NCI-H2227 treated with DMSO at 0.1 percent for 48 hours (cell line): Measurements from ENCODE around the gene CDH1.
"Not testable (repeated sequence)": the region's sequence is repeated elsewhere in the genome, so short reads cannot be mapped to it uniquely, and the experiment has no call there.

Source experiments
- DNase-seq: peaks from one replicate; lab custom pipeline; 2025; lab: John Stamatoyannopoulos, UW

CDH1 gene

GRCh38 chr16:68737046-68737729 lies at the start of gene CDH1:
TSS of gene CDH1 (plus strand) at chr16:68737292. CDS start at chr16:68737416, 124 bp downstream.
- DNase-seq: no peak

- no peak for DNase-seq
These were observed 47.2 kb upstream of the CDH1 start for GRCh38 chr16:68689921-68690320.

GRCh38 chr16:68695575-68695974 lies 41.5 kb upstream of the CDH1 start:
- no peak for DNase-seq

- no peak for DNase-seq
These were observed 40.6 kb upstream of the CDH1 start for GRCh38 chr16:68696514-68696913.

GRCh38 chr16:68698091-68698490 lies 39.0 kb upstream of the CDH1 start:
- no peak for DNase-seq

- DNase-seq: no peak
These were observed 37.0 kb upstream of the CDH1 start for GRCh38 chr16:68700120-68700519.

- DNase-seq: no peak
These were observed 36.3 kb upstream of the CDH1 start for GRCh38 chr16:68700831-68701230.

GRCh38 chr16:68704232-68704867 lies 32.7 kb upstream of the CDH1 start:
- peak; percentile 21 for DNase-seq

GRCh38 chr16:68707340-68708152 lies 29.5 kb upstream of the CDH1 start:
- DNase-seq: no peak

- no peak for DNase-seq
These were observed 26.9 kb upstream of the CDH1 start for GRCh38 chr16:68710211-68710610.

- no peak for DNase-seq
These were observed 25.5 kb upstream of the CDH1 start for GRCh38 chr16:68711421-68712139.

- DNase-seq: no peak
These were observed 23.7 kb upstream of the CDH1 start for GRCh38 chr16:68713361-68713760.

- DNase-seq: no peak
These were observed 21.6 kb upstream of the CDH1 start for GRCh38 chr16:68715471-68715870.

GRCh38 chr16:68716516-68716915 lies 20.6 kb upstream of the CDH1 start:
- DNase-seq: not testable (repeated sequence)

- no peak for DNase-seq
These were observed 19.4 kb upstream of the CDH1 start for GRCh38 chr16:68717684-68718083.

GRCh38 chr16:68718590-68718989 lies 18.5 kb upstream of the CDH1 start:
- DNase-seq: no peak

GRCh38 chr16:68719993-68720489 lies 17.1 kb upstream of the CDH1 start:
- no peak for DNase-seq

- DNase-seq: no peak
These were observed 14.7 kb upstream of the CDH1 start for GRCh38 chr16:68722119-68723024.

- no peak for DNase-seq
These were observed 12.3 kb upstream of the CDH1 start for GRCh38 chr16:68724797-68725196.

GRCh38 chr16:68728523-68728922 lies 8.6 kb upstream of the CDH1 start:
- DNase-seq: no peak

- DNase-seq: no peak
These were observed 5.5 kb upstream of the CDH1 start for GRCh38 chr16:68731637-68732036.
